GM19455 (cell line): Measurements from ENCODE around the gene TRAF3.

Experiments used
- ATAC-seq: cut with Tn5 transposase; IDR thresholded peaks from one replicate; pipeline ENCODE4 v1.9.1; 2021; ENCODE audit not compliant: unreplicated experiment

The TRAF3 gene

GRCh38 chr14:102931580-102932285 lies 154.5 kb downstream of the TRAF3 start:
- ATAC-seq: no peak

- ATAC-seq: no peak
These were observed 155.4 kb downstream of the TRAF3 start for GRCh38 chr14:102932484-102933248.

- ATAC-seq: no peak
These were observed 156.5 kb downstream of the TRAF3 start for GRCh38 chr14:102933618-102934231.

GRCh38 chr14:102935756-102936155 lies 158.5 kb downstream of the TRAF3 start:
- ATAC-seq: no peak

- ATAC-seq: no peak
These were observed 160.3 kb downstream of the TRAF3 start for GRCh38 chr14:102937331-102938175.

GRCh38 chr14:102938191-102938590 lies 160.9 kb downstream of the TRAF3 start:
- ATAC-seq: no peak

- ATAC-seq: no peak
These were observed 162.1 kb downstream of the TRAF3 start for GRCh38 chr14:102939329-102939728.

GRCh38 chr14:102939820-102940561 lies 162.7 kb downstream of the TRAF3 start:
- ATAC-seq: no peak

- ATAC-seq: no peak
These were observed 163.6 kb downstream of the TRAF3 start for GRCh38 chr14:102940729-102941362.

- ATAC-seq: no peak
These were observed 164.3 kb downstream of the TRAF3 start for GRCh38 chr14:102941419-102942011.

- ATAC-seq: no peak
These were observed 164.8 kb downstream of the TRAF3 start for GRCh38 chr14:102942069-102942468.

GRCh38 chr14:102943454-102943853 lies 166.2 kb downstream of the TRAF3 start:
- no peak for ATAC-seq

GRCh38 chr14:102943979-102944378 lies 166.7 kb downstream of the TRAF3 start:
- no peak for ATAC-seq

GRCh38 chr14:102944448-102945330 lies 167.4 kb downstream of the TRAF3 start:
- ATAC-seq: no peak

GRCh38 chr14:102945346-102946130 lies 168.3 kb downstream of the TRAF3 start:
- no peak for ATAC-seq

GRCh38 chr14:102947321-102948103 lies 170.3 kb downstream of the TRAF3 start:
- no peak for ATAC-seq

- no peak for ATAC-seq
These were observed 171.4 kb downstream of the TRAF3 start for GRCh38 chr14:102948698-102949061.
